ENCODE results near the gene ZEB2.

The ZEB2 gene

GRCh38 chr2:144512470-144512869, 7.4 kb downstream of the ZEB2 start:
- DNase-seq = no peak

GRCh38 chr2:144511937-144512336, 8.0 kb downstream of the ZEB2 start:
- DNase-seq = no peak

- DNase-seq = no peak
Measured at GRCh38 chr2:144511226-144511810, 8.6 kb downstream of the ZEB2 start.

- DNase-seq = no peak
Measured at GRCh38 chr2:144510294-144510991, 9.5 kb downstream of the ZEB2 start.

GRCh38 chr2:144509879-144510221, 10.1 kb downstream of the ZEB2 start:
- DNase-seq = no peak

- no peak for DNase-seq
Measured at GRCh38 chr2:144509001-144509878, 10.7 kb downstream of the ZEB2 start.

- DNase-seq = no peak
Measured at GRCh38 chr2:144508172-144508851, 11.6 kb downstream of the ZEB2 start.

GRCh38 chr2:144507441-144508171, 12.3 kb downstream of the ZEB2 start:
- DNase-seq = no peak

- DNase-seq = no peak
Measured at GRCh38 chr2:144505245-144505831, 14.6 kb downstream of the ZEB2 start.

GRCh38 chr2:144504218-144504641, 15.7 kb downstream of the ZEB2 start:
- no peak for DNase-seq

- no peak for DNase-seq
Measured at GRCh38 chr2:144503242-144503641, 16.7 kb downstream of the ZEB2 start.

- no peak for DNase-seq
Measured at GRCh38 chr2:144502369-144502768, 17.6 kb downstream of the ZEB2 start.

GRCh38 chr2:144501627-144502026, 18.3 kb downstream of the ZEB2 start:
- DNase-seq = no peak

GRCh38 chr2:144501118-144501517, 18.8 kb downstream of the ZEB2 start:
- DNase-seq = no peak

- no peak for DNase-seq
Measured at GRCh38 chr2:144500563-144500962, 19.4 kb downstream of the ZEB2 start.

- no peak for DNase-seq
Measured at GRCh38 chr2:144498277-144498676, 21.6 kb downstream of the ZEB2 start.

GRCh38 chr2:144496977-144497598, 22.8 kb downstream of the ZEB2 start:
- no peak for DNase-seq

- no peak for DNase-seq
Measured at GRCh38 chr2:144496092-144496976, 23.6 kb downstream of the ZEB2 start.

GRCh38 chr2:144495227-144496091, 24.5 kb downstream of the ZEB2 start:
- no peak for DNase-seq

All from right hindlimb (tissue), 1 donor.